ENCODE results near the gene LSM4.
"Not testable (repeated sequence)": the region's sequence is repeated elsewhere in the genome, so short reads cannot be mapped to it uniquely, and the experiment has no call there.

The LSM4 gene

DNA sequence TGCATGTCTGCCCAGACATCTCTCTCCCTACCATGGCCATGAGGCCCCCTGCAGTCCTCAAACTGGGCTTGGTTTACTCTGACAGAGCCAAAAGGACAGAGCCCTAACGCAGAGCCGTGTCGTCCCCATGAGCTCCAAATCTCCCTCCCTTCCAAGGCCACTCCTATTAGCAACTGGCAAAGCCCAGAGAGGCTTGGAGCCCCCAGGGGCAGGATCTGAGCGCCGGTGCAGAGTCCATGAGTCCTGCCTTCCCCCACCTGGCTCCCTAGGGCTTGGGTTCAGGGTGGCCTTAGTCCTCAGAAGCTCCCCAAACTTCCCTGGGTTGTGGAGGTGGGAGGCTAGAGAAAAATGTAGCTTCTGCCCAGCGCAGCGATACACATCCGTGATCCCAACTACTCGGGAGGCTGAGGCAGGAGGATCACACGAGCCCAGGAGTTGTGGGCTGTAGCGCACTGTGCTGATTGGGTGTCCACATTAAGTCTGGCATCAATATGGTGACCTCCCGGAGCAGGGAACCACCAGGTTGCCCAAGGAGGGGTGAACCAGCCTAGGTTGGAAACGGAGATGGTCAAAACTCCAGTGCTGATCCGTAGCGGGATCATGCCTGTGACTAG is 10.1 kb upstream of the LSM4 start:
- TF ChIP-seq, protein P1, sequence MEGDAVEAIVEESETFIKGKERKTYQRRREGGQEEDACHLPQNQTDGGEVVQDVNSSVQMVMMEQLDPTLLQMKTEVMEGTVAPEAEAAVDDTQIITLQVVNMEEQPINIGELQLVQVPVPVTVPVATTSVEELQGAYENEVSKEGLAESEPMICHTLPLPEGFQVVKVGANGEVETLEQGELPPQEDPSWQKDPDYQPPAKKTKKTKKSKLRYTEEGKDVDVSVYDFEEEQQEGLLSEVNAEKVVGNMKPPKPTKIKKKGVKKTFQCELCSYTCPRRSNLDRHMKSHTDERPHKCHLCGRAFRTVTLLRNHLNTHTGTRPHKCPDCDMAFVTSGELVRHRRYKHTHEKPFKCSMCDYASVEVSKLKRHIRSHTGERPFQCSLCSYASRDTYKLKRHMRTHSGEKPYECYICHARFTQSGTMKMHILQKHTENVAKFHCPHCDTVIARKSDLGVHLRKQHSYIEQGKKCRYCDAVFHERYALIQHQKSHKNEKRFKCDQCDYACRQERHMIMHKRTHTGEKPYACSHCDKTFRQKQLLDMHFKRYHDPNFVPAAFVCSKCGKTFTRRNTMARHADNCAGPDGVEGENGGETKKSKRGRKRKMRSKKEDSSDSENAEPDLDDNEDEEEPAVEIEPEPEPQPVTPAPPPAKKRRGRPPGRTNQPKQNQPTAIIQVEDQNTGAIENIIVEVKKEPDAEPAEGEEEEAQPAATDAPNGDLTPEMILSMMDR (IDR thresholded peaks at IDR 0.05; ENCODE audit: low read length, missing control alignments): no peak
- no peak overlapping the region for H3K4me3 ChIP-seq (replicated peaks; ENCODE audit: low read depth, low read length)
- no peak for DNase-seq (ENCODE audit: low read depth)

- TF ChIP-seq, protein P1 (IDR thresholded peaks at IDR 0.05; ENCODE audit: low read length, missing control alignments): no peak
- DNase-seq (ENCODE audit: low read depth): no peak
- no peak overlapping the region for H3K4me3 ChIP-seq (replicated peaks; ENCODE audit: low read depth, low read length)
These were observed 8.0 kb upstream of the LSM4 start for GRCh38 chr19:18330868-18331267.

DNA sequence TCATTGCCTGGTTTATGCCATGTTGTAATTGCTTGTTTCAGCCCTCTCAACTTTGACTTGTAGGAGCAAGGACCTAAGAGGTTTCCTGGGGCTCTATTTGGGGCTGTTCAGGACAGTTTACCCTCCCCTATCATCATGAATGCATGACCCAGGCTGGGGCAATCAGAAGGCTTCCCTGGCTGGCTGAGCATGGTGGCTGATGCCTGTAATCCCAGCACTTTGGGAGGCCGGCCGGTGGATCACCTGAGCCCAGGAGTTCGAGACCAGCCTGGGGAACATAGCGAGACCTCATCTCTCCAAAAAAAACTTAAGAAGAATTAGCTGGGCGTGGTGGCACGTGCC is 6.1 kb upstream of the LSM4 start:
- no peak for DNase-seq (ENCODE audit: low read depth)
- peak overlapping the region; percentile 51 for H3K4me3 ChIP-seq (replicated peaks; ENCODE audit: low read depth, low read length)
- TF ChIP-seq, protein P1 (IDR thresholded peaks at IDR 0.05; ENCODE audit: low read length, missing control alignments): no peak

GRCh38 chr19:18328340-18329034 is 5.6 kb upstream of the LSM4 start:
- H3K4me3 ChIP-seq (replicated peaks; ENCODE audit: low read depth, low read length): peak overlapping the region; percentile 51
- peak; percentile 99 for DNase-seq (ENCODE audit: low read depth)
- TF ChIP-seq, protein P1 (IDR thresholded peaks at IDR 0.05; ENCODE audit: low read length, missing control alignments): peak; percentile 99

DNA sequence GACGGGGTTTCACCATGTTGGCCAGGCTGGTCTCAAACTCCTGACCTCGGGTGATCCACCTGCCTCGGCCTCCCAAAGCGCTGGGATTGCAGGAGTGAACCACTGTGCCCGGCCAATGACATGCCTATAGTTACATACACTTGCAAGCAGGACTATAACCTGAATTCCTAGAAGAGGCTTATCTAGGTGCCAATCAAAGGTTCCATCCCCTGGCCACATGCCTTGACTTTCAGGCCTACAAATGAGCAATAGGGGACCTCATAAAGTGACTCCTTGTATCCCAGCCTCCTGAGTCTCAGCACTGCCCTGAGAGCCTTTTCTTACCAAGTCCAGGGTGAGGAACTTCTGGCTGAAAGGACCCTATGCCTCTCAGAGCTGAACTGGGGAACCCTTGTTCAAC is 3.9 kb upstream of the LSM4 start:
- no peak for DNase-seq (ENCODE audit: low read depth)
- TF ChIP-seq, protein P1 (IDR thresholded peaks at IDR 0.05; ENCODE audit: low read length, missing control alignments): no peak
- no peak overlapping the region for H3K4me3 ChIP-seq (replicated peaks; ENCODE audit: low read depth, low read length)

DNA sequence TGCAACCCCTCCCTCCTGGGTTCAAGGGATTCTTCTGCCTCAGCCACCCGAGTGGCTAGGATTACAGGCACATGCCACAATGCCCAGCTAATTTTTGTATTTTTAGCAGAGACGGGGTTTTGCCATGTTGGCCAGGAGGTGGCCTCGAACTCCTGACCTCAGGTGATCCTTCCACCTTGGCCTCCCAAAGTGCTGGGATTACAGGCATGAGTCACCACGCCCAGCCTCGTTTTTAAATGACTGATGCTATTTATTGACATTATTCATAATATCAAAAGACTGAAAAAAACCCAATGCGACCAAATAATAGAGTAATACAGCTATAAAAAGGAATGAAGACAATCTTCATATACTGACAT is 1.5 kb upstream of the LSM4 start:
- not testable (repeated sequence) for DNase-seq (ENCODE audit: low read depth); H3K4me3 ChIP-seq (replicated peaks; ENCODE audit: low read depth, low read length)

DNA sequence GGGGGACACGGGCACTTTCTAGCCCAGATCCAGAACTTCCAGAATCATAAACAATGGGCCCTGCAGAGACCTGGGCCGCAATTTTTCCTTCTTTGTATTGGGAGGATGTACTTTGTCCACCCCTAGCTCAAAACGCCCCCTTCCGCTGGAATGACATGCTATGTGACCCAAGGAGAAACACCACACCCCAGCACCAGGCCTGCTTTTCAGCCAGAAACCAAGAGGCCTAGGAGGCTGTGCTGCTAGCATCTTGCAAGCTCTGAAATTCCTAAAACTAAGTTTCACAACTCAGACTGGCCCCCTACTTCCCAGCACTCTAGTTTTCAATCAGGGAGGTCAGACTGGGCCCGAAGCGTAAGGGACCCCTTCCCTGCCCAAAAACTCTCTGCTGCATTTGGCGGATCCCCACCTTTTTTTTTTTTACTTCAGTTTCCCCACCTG is 538 bp downstream of the LSM4 start:
- peak overlapping the region; percentile 83 for H3K4me3 ChIP-seq (replicated peaks; ENCODE audit: low read depth, low read length)

More for the DNA sequence above, 538 bp downstream of the LSM4 start:
- TF ChIP-seq, protein P1 (IDR thresholded peaks at IDR 0.05; ENCODE audit: low read length, missing control alignments): peak; percentile 8
- DNase-seq (ENCODE audit: low read depth): peak; percentile 55
